ENCODE results near the gene SLC5A9.

DNA sequence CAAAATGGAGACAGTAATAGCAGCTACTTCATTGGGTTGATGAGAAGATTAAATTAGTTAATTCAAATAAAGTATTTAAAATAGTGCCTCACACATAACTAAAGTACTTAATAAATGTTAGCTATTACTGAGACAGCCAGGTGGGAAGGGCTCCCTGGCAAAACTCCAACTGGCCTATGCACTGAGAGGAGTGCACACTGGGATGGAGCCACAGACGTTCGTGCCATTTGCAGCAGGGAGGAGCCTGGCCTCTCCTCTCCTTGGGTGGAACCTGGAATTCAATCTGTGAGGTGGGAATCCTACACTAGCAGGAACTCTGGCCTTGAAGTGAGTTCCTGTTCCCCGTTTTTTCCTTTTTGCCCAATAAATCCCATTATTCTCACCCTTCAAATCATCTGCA is 28.1 kb downstream of the SLC5A9 start:
- TF ChIP-seq EZH2 (IDR thresholded peaks at IDR 0.05; ENCODE audit: insufficient read depth, poor library complexity, severe bottlenecking) (no peak), EZH2phosphoT487 (IDR thresholded peaks at IDR 0.05; ENCODE audit: insufficient read depth, low read depth) (no peak)

All from GM23248 (cell line).